Measurements from ENCODE around the gene XYLT1.

The XYLT1 gene

DNA sequence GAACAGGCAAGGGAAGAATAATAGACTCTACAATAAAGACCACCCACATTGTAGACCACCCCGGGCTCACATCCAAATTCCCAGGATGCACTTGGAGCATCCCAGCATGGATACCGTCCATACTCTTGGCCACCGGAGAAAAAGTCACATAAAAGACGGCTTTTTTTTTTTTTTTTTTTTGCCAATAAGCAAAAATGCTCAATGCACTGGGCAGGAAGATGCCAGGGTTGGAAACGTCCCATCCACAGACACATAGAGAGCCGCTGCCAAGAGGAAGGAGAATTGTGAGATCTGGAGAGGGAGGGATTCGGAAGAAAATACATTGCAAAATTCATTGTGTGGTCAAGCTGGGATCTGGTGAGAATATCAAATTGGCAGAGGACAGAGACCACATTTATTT lies 286.7 kb downstream of the XYLT1 start:
- no peak for DNase-seq (ENCODE audit: low read depth)

DNA sequence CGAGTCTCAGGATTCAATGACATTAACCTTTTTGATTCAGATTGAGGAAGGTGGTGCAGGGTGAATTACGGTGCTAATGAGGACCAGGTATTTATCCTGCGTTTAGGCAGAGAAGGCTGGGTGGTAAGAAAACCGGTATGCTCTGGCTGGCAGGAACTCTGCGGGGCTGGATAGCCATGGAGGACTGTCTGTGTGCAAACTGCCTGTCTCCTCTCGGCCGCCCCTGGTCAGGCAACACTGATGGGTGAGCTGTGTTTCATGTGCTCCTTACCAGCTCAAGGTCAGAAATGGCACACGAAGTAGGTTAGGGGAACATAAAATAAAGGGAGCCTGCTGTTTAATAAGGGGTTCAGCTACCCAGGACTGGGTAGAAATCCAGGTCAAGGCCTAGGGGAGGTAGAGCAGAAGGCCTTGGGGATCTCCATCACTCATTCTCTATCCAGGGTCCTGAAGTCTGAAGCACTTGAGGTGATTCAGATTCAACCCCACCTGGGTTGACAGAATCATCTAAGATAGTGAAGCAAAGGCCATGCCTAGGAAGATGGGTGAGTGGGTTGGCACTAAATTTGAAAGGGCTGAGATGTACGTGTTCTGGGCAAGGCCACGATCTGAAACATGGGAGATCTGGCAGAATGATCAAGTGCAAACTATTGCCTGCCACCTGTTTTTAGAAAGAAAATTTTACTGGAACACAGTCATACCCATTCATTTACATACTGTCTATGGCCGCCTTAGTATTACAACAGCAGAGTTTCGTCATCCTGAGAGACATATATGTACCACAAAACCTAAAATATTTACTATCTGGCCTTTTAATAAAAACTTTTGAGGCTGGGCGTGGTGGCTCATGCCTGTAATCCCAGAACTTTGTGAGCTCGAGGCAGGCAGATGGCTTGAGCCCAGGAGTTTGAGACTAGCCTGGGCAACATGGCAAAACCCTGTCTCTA lies 292.5 kb downstream of the XYLT1 start:
- no peak for DNase-seq (ENCODE audit: low read depth)

DNA sequence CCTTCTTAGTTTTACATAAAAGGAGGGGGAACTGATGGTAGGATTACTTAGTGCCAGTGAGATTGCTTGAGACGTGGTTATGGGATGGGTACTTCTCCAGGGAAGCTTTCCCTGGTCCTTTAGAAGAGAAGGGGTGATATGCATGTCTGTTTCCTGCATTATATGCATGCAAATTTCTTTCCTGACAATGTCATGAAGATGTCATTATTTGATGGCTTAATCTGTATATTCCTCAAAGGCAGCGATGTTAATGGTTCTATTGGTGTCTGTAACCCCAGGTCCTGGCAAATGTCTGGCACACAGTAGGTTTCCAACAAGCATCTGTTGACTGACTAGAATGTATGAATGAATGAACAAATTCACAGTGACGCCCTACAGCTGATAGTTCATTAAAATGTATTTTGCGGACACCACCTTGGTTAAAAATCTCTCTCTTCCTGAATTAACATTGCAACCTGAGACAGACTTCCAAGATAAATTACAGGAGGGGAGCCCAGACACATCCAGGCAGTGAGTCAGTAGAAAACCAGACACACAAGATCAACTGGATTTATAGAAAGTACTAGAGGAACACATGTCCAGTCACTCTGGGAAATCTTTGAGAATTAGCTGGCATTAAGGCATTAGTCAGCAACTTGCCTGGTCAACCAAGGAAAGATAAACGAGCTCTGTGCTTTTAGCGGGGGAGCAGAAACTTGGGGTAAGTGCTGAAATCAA lies 293.4 kb downstream of the XYLT1 start:
- DNase-seq (ENCODE audit: low read depth): no peak

DNA sequence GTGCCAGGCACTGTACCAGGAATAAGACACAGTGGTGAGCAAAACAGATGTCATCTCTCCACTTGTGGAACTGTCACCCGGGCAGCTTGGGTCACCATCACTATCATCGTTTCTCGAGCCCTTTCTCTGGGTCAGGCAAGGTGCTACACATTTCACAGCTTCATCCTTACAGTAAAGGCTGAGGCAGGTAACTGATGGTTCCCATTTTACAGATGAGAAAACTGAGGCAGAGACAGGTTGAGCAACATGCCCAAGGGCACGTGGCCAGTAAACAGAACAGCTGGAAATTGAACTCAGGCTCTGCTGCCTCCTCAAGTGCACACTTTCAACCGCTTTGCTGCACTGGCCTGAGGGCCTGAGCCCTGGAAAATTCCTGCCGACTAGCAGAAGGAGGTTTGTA lies 294.6 kb downstream of the XYLT1 start:
- DNase-seq (ENCODE audit: low read depth): no peak

DNA sequence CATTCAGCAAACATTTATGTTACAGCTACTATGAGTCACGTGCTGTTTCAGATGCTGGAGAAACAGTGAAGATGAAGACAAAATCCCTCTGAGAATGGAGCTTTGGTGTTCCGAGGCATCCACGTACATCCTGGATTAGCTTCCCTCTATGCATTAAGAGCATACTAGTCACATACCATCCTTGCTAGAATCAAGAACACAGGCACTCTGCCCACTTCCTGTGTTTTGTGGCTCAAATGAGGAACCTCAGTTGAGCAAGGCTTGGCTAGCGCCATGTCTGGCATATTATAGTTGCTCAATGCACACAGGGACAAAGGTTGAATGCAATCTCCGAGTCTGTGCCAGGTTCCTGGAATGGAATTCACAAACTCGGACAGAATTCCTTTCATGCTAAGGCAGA lies 297.5 kb downstream of the XYLT1 start:
- DNase-seq (ENCODE audit: low read depth): no peak

DNA sequence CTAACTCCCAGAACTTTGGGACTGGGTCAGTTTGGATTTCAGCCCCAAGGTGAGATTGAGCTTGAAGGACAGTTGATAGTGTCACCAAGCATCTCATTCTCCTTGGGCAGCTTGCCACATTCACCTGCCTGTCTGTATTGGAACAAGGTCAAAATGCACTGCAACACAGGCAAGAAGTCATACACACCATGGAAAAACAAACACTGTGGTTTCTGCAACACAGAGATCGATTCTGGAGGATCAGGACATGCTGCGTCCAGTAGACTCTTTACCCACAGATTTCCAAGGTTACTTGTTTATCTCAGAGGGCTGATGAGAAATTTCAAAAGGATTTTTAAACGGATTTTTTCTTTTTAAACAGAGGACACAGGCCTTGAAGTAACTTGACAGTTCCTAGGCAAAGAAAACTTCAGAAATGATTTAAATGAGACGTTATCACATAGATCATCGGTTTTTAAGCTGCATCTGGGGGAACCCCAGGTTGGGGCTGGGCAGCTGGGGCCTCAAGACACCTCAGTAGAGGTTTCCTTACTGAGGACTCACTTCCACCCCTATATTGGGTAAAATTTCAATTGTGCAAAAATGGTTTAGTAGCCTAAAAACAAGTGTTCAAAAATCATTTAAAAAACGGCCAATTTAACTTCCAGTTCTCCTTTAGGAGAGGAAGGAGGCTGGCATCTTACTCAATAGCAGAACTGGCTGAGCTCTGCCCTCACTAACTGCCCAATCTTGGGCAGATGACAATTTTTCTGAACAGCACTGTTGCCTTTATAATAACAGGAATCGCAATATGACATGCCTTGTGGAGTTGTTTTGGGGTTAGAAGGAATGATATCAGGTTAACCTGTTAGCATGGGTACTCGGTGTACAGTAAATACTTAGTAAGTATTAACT lies 299.3 kb downstream of the XYLT1 start:
- no peak for DNase-seq (ENCODE audit: low read depth)

DNA sequence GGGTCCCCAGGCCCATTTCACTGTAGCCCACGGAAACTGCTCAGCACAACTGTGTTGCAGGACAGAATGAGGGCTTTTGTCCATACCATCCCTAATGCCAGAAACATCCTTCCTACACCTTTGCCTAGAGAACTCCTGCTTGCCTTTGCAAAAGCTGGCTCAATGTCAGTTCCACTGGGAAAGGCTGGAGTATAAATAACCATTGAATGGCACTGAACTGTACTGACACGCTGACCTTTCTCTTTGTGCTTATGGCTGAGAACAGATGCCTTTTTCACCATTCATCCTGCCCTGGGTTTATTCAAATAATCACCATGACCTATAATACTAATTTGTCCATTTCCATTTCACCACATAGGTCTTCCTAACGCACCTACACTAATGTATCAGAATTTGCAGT lies 300.3 kb downstream of the XYLT1 start:
- no peak for DNase-seq (ENCODE audit: low read depth)

DNA sequence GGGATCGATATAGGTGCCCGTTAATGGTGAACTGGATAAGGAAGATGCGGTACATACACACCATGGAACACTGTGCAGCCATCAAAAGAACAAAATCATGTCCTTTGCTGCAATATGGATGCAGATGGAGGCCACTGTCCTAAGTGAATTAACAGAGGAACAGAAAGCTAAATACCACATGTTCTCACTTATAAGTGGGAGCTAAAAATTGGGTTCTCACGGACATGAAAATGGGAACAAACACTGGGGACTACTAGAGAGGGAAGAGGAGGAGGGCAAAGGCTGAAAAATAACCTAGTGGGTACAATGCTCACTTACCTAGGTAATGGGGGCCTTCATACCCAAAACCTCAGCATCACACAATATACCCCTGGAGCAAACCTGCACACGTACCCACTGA lies 302.6 kb downstream of the XYLT1 start:
- no peak for DNase-seq (ENCODE audit: low read depth)

DNA sequence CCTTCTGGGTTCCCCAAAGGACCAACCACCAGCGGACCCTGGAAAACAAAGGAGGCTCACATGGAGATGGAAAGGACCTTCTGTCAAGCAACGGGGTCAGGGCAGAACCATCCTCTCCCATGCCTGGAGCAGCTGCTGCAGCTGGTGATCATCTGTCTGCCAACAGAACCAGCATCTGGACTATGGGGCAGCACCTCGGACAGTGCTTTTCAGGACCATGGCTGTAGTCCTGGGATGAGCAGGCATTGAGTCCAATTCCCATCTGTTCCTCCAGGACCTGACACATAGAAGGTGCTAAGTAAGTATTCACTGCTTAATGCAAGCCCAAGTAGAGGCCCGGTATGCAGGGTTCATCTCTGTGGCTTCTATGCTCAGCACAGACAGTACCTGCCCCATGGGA lies 304.7 kb downstream of the XYLT1 start:
- DNase-seq (ENCODE audit: low read depth): no peak

DNA sequence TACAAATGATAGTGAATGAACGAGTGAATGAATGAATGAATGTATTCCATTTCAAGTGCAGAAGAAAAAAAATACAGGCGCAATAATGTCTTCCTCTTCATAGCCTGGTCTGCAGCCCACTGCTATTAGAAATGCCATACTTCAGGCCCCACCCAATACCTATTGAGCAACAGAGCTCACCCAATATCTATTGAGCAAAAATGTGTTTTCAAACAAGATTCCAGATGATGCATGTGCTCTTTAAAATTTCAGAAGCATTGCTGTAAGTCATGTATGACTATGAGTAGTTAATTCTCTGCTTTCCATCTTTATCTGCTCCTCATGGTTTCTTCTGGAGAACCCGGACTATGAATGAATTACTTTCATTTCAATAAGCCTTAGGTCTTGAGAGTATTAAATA lies 308.2 kb downstream of the XYLT1 start:
- no peak for DNase-seq (ENCODE audit: low read depth)

DNA sequence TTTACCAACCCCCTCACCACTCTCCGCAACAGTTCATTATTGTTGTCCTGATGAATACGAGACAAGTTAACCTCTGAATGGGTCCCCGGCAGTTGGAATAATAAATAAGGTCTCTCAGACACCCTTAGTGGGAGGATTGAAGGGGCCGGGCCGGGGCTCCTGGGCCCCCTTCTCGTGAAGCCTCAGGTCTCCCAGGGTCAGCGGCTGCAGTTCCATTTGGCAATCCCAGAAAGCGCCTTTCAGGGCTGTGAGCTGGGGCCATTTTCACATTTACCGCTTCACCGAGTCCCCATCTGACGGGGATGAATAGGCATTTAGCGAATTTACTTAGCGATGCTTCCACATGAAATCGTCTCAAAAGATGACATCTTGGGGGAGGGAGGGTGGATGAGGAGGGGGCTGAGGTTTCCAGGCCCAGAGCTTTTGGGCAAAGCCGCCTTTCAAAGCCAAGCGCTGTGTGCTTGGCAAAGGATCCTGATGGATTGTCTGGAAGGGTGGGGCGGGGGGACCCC lies 309.8 kb downstream of the XYLT1 start:
- DNase-seq (ENCODE audit: low read depth): no peak

DNA sequence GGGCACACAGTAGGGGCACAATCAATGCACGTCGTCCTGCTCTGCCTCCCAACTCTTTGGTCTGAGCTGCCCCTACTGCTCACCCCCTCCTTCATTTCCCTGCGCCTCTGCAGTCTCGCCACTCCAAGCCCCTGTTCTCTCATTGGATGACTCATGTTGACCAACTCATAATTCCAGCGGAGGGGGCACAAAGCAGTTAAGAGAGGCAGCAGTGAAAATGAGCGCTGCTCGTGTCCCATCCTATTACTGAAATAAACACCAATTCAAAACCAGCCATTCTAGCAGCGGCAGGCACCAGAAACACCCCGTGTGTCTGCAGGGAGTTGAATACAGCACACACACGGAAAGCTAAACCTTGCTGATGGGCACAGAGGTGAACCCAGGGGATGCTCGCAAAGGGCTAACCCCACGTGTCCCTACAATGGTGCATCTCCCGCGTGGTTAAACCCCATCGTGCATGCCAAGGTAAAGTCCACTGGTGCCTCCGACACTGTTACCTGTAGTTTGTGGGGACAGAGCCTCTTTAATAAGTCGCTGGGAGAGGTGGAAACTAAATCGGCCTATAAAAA lies 310.4 kb downstream of the XYLT1 start:
- DNase-seq (ENCODE audit: low read depth): no peak

DNA sequence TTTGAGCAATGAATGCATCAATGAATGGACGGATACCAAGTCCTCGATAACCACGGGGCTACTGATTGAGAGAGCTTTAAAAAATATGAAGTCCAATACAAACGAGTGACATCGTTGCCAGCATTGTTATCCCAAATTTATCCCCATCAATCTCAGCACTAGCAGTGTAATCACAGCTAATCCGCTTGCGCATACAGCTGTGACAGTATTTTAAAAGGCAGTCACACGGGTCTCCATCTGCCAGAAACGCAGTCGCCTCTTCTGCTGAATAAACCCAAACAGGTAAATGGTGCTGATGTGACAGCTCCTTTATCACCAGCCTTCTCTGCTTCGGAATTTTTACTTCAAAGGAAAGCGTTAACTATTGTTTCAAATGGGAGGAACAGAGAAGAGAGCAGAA lies 311.1 kb downstream of the XYLT1 start:
- DNase-seq (ENCODE audit: low read depth): no peak

DNA sequence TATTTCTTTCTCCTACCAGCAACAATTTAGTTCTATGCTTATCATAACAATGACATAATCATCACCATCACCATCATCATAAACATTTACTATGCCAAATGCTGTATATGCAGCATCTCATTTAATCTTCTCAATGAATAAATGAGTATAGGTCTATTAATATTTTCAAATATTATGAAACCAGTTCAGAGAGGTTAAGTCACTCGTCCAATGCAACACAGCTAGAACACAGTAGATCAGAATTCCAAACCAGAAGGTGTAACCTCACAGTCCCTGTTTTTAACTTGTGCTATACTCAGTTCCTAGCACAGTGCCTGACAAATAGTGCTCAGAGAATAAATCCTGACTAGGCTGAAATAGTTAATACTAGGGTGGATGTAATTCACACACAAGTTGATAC lies 314.8 kb downstream of the XYLT1 start:
- DNase-seq (ENCODE audit: low read depth): no peak

DNA sequence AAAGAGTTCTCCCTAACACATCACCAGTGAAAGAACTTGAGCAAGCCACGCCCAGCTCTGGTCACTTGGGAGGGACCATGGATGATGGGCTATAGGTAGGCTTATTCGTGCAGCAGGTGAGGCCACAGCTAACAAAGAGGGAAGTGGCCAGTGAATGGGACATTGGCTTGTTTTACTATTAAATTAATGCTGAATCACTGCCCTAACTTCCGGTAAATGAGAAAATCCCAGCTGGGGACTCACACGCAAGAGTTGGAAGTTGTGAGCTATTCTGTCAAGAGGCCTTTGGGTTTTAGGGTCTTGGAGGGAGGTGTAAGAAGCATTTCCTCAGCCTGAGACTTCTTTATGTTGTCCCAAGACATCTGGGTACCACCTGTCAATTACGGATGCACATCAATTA lies 315.3 kb downstream of the XYLT1 start:
- no peak for DNase-seq (ENCODE audit: low read depth)

DNA sequence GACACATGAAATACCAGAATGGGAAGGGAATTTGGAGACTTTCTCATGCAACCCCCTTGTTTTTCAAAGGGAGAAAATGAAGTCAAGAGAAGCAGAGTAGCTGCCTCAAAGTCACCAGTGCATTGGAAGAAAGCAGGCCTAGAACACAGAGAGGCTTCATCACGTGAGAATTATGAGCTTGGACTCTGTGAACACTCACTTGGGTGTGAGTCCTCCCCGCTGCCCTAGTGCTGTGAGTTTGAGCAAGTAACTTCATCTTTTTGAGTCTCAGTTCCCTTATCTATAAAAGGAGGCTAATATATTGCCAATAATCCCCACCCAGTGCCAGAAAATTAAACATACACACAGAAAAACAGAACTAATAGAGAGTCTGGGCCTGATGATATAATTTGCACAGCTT lies 315.8 kb downstream of the XYLT1 start:
- DNase-seq (ENCODE audit: low read depth): no peak

DNA sequence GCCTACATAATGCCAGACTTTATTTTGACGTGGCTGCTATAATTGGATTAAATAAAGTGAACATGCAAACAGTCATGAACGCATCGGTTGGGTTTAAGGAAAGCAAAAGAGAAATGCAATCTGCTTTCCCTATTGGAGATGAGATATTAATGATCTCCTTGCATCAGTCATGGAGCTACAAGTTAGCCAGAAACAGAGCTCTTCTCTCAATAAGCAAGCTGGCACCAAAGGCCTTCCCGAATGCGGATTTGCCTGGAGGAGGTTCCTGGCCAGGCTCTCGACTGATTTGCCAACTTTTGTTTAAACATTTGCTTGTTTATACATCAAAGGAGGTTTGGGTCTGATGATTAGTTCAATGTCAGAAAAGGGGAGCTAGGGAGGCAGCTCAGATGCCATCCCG lies 318.4 kb downstream of the XYLT1 start:
- no peak for DNase-seq (ENCODE audit: low read depth)

DNA sequence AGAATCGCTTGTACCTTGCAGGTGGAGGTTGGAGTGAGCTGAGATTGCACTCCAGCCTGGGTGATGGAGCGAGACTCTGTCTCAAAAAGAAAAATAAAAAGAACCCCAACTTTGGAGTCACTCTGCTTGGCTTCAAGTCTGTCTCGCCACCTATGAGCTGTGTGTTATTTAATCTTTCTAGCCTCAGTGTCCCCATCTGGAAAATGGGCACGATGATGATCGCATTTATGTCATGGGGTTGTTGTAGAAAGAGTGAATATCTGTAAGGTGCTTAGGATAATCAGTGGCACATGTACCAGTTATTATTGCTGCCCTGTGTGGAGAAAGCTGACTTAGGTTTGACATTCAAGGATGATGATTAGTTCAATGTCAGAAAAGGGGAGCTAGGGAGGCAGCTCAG lies 319.4 kb downstream of the XYLT1 start:
- no peak for DNase-seq (ENCODE audit: low read depth)

DNA sequence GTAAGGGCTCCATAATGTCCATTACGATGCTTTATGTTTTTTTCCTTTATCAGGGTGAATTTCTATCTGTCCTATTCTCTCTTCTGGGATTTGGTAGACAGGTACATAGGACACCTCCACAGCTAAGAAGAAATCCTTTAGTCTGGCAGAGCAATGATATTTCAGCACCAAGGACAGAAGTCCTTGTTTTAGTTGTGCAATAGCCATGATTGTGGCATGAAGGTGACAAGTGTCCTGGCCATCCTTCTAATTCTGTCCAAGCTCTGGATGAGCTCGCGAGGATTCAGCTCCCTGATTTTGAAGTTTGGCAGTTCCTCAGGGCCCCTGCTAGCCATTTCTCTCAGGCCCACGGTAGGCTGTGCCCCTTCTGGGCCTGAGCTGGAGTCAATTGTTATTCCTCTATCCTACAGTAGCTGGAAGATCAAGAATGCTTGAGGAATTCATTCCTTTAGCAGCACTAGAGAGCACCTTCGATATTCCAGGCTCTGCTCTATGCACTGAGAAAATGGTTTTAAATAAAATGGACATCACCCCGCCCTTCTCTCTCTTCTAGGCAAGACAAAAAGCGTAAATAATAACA lies 320.8 kb downstream of the XYLT1 start:
- no peak for DNase-seq (ENCODE audit: low read depth)

DNA sequence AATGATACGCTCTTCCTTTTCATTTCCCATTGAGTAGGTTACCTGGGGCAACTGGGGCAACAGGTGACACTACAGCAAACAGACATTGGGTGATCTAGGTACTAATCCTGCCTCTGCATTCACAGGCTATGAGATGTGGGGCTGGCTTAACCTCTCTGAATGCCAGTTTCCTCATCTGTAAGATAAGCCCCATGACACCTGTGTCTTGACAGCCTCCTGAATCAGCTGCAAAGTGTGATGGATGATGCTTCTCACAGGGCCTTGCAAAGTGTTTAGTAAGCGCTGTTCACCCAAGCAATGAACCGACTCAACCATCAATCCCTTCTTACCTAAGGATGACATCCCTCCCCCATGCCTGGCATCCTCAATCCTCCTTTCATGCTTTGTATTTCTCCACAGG lies 322.8 kb downstream of the XYLT1 start:
- no peak for DNase-seq (ENCODE audit: low read depth)

DNA sequence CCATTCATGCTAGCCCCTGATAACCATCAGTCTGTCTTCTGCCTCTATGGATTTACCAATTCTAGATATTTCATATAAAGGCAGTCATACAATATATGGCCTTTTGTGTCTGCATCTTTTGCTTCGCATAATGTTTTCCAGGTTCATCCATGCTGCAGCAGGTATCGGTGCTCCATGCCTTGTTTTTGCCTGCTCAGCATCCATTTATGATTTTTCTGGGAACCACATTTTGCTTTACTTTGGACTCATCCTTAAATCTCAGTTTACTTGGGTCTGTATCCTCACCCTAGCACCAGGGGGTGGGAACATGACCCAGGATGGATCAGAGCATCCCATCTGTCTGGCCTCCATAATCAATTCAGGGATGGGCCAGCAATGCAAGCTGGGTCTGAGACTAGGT lies 325.7 kb downstream of the XYLT1 start:
- no peak for DNase-seq (ENCODE audit: low read depth)

DNA sequence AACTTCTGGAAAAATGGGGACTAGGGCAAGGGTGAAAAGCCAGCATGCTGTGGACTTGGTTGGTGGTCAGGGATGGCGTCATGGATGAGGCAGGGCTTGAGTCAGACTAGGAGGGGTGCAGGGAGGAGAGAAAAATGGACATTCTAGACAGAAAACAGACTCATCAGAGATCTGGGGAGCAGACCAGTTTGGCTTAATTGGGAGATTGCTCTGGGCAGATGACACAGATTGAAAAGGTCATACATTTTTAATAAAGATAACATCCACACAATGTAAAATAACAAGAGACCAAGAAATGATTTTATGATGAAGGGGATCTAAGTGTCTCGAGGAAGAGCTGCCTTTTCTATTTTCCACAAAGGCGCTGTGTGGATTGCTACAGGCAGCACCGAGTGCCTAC lies 326.3 kb downstream of the XYLT1 start:
- DNase-seq (ENCODE audit: low read depth): no peak

Data from activated T-cell treated with anti-CD3 and anti-CD28 coated beads for 24 hours (primary cell).